Hematopoietic multipotent progenitor cell treated with erythropoietin and hydrocortisone succinate and interleukin-3 and kit ligand, for 4 days (in vitro differentiated cells): ENCODE measurements around the gene LCAT.
"Not testable (repeated sequence)": the region's sequence is repeated elsewhere in the genome, so short reads cannot be mapped to it uniquely, and the experiment has no call there.

Experiments
- DNase-seq: peaks from one replicate; pipeline ENCODE4 v3.0.0-alpha.2; 2015

LCAT gene

DNA sequence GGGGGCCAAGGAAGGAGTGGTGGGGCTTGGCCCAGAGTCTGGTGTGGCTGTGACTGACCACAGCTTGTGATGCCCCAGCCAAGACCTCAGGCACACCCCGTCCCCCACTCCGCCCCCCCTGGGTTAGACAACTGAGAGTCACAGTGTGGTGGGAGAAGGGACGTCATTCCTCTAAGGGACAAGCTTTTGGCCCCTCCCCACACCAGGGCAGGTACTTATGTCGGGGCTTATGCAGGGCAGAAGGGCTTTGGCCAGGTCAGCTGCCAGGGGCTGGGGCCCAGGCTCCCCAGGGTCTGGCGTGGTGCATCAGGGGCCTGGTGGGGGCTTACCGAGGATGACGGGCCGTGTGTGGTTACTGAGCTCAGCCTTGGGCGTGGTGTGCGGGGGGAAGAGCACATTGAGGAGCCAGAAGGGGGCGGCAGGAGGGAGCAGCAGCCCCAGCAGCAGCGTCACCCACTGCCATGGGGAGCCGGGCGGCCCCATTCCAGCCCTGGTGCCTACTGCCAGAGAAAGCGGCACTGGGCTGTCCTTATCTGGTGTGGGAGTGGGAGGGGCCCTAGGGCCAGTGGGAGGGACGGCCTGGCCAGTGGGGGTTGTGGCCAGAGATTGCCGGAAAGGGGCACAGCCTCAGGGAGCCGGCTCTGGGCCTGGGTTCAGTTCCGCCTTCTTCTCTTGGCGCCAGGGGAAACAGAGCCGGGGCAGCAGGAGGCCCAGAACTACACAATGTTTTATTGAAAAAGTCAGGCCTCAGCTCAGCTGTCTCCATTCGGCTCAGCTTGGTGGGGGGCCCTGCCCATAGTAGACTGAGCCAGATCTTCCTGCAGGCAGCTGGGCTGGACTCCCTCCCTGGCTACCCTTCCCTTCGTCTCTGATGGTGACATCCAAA is at the start of gene LCAT:
Gene LCAT (minus strand): TSS at position 502 of the 886 bp plus-strand sequence. CDS start 19 bp downstream, at position 483.
- peak; percentile 38 for DNase-seq

DNA sequence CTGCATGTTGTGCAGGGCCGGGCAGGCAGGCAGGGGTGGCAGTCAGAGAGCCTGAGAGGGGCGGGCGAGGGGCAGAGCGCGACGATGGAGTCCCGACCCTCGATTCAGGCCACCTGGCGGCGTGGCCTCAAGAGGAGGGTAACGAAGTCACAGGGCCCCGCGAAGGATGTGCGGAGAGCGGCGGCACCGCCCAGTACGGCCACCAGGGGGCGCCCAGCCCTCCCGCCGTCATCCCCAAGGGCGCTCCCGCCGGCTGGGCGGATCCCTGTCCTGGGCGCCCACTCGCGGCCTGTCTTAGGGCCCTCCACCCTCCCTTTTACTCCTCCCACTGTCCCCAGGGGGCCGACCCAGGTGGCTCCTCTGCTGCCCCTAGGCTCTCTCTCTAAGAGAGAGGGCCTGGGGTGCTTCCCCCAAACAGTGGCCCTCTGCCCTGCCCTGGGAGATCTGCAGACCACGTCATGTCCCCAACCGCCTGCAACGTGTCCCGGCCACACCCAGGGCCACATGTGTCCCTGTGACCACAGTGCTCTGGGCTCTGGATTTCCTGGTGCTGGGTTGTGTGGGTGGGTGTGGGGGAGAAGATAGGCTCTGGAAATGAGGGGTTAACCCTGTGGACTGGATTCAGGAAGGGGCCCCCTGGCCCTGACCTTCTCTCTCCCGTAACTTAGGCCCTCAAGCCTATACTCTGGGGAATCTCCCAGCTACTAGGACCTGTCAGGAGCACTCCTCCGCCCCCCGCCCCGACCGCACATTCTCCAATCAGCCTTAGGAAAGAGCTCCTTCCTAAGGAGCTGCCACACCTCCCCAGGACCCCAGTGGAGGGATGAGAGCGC is 49.5 kb upstream of the LCAT start:
- peak; percentile 94 for DNase-seq

GRCh38 chr16:67992661-67993206 is 48.8 kb upstream of the LCAT start:
- no peak for DNase-seq

GRCh38 chr16:67990018-67990386 is 46.1 kb upstream of the LCAT start:
- DNase-seq = no peak

- no peak for DNase-seq
These were observed 45.5 kb upstream of the LCAT start for GRCh38 chr16:67989322-67990017.

- DNase-seq = no peak
These were observed 44.8 kb upstream of the LCAT start for GRCh38 chr16:67988675-67989074.

DNA sequence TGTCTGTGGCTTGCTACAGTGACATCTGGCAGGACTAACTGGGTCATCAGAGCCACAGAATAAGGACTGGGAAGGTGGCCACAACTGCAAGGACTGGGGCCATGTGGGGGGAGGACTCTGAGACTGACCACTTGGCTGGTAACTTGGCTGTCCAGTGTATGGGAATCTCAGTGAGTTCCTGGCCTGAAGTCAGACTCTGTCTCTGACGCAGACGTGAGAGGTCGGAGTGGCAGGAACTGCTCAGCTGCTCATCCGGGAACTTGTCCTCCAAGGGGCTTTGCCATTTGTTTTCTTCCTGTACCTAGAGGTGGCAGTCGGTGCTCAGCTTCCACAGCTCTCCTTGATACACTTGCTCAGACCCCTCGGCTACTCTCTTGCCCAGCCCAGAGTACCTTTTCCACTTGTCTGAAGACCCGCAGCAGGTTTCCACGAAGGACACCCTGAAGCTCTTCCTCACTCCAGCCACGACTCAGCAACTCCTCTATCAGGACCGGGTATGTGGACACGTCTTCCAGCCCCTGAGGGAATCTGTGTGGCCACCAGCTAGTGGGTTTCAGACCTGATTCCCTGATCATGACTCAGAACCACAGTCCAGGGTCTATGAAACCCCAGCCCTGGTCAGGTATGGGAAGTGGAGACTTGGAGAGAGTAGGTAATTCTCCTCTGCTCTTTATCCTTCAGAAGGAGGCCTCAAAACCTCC is 43.7 kb upstream of the LCAT start:
- no peak for DNase-seq

GRCh38 chr16:67986949-67987348 is 43.0 kb upstream of the LCAT start:
- no peak for DNase-seq

GRCh38 chr16:67982011-67982696 is 38.2 kb upstream of the LCAT start:
- no peak for DNase-seq

- peak; percentile 52 for DNase-seq
These were observed 36.2 kb upstream of the LCAT start, which contains the start of gene DPEP3 for GRCh38 chr16:67979955-67980678. Gene DPEP3 (minus strand): TSS chr16:67980499. CDS start chr16:67980380, 119 bp downstream.

DNA sequence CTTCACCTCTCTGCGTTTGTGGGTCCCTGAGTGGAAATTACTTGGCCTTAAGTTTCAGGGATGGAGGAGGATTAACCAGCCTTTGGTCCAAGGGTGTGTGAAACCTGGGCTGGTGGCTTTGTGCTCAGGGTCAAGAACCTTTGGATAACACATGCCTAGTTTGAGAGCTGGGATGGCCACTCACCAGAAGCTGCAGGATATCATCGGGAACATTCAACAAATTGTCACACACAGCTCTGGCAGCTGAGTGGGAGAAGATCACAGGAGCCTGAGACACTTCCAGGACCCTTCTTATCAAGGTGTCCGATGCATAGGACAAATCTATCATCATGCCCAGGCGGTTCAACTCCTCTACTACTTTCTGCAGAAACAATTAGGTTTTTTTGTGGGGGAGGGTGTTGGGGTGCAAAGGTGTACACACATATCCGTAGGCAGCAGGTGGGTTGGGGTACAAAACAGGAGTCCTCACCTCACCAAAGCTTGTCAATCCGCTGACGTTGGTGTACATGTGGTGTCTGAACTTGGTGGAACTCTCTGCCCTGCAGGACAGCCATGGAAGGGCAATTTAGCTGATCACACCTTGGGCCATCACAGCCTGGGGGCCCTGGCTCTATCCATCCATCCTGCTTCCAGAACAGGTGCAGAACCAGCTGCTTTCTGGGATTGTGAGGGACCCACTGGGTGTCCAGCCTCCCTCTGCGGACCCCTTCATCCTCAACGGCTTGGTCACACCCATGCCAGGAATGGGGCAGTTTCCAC is 33.7 kb upstream of the LCAT start:
- no peak for DNase-seq

DNA sequence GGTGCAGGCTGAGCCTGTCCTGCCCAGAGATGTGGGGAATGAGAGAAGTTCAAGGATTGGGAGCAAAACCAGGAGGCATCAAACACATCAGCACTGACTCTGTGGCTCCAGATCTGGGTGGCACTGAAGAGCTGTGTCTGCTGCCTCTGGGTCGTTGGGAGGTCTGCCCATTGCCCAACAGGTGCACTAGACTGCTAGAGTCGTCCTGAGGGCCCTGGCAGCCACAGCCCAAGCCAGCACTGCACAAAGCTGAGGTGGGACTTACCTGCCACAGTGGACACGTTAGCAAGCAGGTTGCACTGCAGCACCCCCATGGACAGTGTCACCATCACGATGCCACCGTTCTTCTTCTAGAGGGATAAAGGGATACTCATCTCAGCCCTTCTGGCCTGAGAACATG is 33.1 kb upstream of the LCAT start:
- DNase-seq = no peak

GRCh38 chr16:67976205-67976604 is 32.3 kb upstream of the LCAT start:
- DNase-seq = no peak

DNA sequence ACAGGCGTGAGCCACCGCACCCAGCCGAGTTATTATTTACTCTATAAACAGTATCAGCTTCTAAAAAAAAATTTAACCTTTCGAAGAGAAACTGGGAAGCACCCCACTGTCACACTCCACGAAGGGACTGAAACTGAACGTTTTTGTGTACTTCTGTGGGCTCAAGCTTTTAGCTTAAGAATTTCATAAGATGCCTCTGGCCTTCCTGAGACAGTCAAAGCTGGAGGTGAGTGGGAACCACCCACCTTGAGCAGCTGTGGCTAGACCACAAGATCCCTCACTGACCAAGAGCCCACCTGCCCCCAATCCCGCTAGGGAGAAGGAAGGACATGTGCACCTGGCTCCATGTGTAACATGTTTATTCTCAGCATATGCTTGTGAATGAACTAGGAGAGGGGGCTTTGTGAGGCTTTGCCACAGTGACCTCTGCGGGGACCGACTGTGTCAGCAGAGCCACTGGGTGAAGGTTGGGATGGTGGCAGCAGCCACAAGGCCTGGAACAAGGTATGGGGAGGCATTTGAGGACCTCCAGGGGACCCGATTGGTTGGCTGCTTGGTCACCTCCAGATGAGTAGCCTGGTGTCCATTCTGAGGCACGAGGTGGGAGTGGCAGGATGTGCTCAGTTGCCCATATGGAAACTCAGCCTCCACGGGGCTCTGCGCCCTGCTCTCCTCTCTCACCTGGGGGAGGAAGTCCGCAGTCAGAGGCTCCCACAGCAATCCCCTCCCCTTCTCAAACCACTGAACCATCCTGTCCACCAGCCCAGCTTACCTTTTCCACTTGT is 31.6 kb upstream of the LCAT start:
- DNase-seq = no peak

DNA sequence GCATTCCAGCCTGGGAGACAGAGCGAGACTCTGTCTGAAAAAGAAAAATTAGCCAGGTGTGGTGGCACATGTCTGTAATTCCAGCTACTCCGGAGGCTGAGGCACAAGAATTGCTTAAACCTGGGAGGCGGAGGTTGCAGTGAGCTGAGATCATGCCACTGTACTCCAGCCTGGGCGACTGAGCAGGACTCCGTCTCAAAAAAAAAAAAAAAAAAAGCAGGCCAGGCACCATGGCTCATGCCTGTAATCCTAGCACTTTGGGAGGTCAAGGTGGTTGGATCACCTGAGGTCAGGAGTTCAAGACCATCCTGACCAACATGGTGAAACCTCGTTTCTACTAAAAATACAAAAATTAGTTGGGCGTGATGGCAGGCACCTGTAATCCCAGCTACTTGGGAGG is 28.4 kb upstream of the LCAT start:
- DNase-seq = not testable (repeated sequence)

- DNase-seq = peak; percentile 48
These were observed 27.2 kb upstream of the LCAT start for GRCh38 chr16:67971111-67971510.

GRCh38 chr16:67969254-67970039 is 25.5 kb upstream of the LCAT start:
- DNase-seq = peak; percentile 75
